SH-SY5Y (cell line): ENCODE data around the gene EDNRB.

Source experiments
- GATA2 ChIP-seq: IDR thresholded peaks from 2 replicates; pipeline ENCODE4 v1.6.1; 2011; ENCODE audit warnings: mild to moderate bottlenecking, low read depth, low read length
- GATA3 ChIP-seq: IDR thresholded peaks from 2 replicates; pipeline ENCODE4 v1.6.1; 2011; ENCODE audit warnings: low read depth, mild to moderate bottlenecking, low read length, moderate library complexity

GRCh38 chr13:77898097-77898496 is 20.5 kb downstream of the EDNRB start:
- TF ChIP-seq GATA3 = no peak
- TF ChIP-seq GATA2 = no peak
